ENCODE results near the gene CALML3.
"Not testable (repeated sequence)": the region's sequence is repeated elsewhere in the genome, so short reads cannot be mapped to it uniquely, and the experiment has no call there.

The CALML3 gene

DNA sequence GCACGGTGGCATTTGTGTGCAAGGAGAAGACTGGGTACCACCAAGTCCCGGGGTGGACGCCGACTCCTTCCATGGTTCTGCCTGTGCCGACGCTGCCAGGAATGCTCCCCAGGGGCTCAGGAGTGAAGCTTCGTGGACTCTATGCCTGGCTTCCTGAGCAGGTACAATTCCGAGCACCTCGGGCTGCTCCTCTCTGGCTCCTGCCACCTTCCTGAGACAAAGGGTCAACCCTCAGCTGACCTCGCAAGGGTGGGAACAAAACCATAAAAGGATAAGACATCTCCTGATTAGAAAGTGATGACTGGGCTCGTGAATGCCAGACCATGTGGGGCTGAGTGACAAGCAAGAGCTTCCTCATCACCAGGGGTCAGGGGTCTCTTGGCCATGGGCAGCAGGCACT, 31.8 kb downstream of the CALML3 start:
- TF ChIP-seq ZFX (IDR thresholded peaks at IDR 0.05), result no peak
- TF ChIP-seq, protein P1, sequence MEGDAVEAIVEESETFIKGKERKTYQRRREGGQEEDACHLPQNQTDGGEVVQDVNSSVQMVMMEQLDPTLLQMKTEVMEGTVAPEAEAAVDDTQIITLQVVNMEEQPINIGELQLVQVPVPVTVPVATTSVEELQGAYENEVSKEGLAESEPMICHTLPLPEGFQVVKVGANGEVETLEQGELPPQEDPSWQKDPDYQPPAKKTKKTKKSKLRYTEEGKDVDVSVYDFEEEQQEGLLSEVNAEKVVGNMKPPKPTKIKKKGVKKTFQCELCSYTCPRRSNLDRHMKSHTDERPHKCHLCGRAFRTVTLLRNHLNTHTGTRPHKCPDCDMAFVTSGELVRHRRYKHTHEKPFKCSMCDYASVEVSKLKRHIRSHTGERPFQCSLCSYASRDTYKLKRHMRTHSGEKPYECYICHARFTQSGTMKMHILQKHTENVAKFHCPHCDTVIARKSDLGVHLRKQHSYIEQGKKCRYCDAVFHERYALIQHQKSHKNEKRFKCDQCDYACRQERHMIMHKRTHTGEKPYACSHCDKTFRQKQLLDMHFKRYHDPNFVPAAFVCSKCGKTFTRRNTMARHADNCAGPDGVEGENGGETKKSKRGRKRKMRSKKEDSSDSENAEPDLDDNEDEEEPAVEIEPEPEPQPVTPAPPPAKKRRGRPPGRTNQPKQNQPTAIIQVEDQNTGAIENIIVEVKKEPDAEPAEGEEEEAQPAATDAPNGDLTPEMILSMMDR (conservative IDR thresholded peaks at IDR 0.05), result no peak
- H3K27ac ChIP-seq, result no peak overlapping the region

DNA sequence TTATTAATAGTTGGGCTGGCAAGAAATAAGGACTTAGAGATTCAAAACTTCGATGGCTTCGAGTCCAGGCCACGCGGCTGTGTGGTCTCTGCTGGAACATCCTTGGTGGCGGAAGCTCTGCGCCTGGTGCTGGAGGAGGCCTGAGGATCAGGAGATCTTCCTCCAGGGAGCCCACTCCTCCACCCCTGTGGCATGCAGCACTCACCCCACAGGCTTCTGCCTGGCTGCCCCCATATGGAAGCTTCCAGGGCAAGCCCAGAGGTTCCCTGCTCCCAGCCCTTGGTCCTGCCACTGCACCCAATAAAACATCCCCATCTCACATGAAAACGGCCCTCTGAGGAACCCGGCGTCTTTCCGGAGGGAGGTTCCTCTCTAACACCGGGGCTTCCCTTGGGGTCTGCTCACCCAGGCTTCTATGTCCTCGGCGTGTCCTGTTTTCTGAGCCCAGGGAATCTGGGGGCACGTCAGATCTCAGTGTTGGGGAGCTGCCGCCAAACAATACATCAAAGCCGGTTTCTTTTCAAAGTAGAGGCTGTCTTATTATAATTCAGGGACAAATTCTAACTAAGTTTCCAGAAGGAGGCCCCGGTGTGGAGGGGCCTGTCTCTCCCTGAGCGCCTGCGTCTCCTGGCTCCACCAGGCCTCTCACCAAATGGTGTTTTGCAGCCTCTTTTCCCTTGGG, 32.4 kb downstream of the CALML3 start:
- H3K27ac ChIP-seq, result no peak overlapping the region

DNA sequence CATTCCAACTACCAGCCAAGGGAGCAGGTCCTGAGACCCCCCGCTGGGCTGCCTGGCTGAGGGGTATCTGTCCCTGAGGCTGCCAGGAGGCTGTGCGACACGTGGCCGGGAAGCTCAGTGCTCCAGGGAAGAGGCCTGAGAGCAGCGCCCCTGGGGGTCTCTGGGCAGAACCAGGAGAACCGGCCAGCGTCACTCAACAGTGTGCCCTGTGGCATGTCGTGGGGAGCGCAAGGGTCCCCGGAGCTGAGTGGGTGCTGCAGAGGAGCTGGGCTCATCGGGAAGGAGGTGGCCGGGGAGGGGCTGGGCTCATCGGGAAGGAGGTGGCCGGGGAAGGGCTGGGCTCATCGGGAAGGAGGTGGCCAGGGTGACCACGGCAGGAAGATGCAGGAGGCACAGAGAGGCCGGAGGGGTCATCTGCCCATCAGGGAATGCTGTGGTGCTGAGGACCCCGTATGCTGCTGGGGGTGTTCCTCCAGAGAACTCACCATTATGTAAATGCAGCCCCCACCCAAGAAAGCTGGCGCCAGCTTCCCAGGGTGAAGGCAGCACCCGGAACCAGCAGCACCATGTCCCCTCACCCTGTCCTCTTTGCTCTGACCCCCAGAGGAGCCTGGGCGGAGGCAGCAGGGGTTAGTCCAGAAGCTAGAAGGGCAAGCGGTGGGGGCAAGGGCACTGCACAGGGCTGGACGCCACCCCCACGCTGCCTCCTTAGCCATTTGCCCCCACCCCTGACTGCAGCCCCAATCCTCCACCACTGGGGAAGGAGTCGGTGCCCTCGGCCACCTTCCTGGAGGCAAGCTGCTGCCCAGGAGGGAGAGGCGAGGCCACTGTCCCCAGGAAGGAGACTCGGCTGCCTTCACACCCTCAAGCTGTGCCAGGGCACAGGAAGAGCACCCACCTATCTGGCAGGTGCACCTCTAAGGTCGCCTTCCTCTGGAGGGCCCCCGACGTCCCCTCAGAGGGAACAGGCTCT, 33.3 kb downstream of the CALML3 start:
- TF ChIP-seq ZFX (IDR thresholded peaks at IDR 0.05), result no peak
- TF ChIP-seq, protein P1 (conservative IDR thresholded peaks at IDR 0.05), result no peak
- H3K27ac ChIP-seq, result no peak overlapping the region

More for the DNA sequence above, 32.4 kb downstream of the CALML3 start:
- TF ChIP-seq, protein P1 (conservative IDR thresholded peaks at IDR 0.05), result no peak
- TF ChIP-seq ZFX (IDR thresholded peaks at IDR 0.05), result no peak

DNA sequence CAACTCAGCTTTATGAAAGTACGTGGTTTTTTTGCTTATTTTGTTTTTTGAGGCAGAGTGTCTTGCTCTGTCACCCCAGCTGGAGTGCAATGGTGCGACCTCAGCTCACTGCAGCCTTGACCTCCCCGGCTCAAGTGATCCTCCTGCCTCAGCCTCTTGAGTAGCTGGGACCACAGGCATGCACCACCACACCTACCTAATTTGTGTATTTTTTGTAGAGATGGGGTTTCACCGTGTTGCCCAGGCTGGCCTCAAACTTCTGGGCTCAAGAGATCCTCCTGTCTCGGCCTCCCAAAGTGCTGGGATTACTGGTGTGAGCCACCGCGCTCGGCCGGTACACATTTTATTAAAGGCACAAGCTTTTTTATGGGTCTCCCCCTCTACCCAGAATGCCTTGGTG, 34.3 kb downstream of the CALML3 start:
- H3K27ac ChIP-seq, result not testable (repeated sequence)

DNA sequence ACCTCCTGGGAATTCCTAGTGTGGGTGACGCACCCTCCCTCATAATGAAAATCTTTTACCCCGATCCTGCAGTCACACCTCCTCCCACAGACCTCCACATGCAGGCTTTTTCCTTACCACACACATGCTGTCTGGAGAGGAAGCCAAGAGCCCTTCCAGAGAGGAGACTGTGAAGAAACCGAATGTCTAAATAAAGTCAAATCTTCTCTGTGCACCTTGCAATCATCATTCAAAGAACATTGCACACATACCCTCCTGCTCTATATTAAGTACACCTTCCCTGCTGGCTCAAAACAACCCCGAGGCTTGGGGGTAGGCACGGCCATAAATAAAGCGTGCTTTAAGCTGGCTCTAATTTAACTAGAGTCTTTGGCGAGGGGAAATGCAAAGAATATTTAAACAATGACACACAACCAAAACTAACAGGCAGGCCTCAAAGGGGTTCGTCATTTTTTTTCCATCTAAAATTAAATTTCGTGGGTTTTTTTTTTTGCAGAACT, 34.9 kb downstream of the CALML3 start:
- TF ChIP-seq, protein P1 (conservative IDR thresholded peaks at IDR 0.05), result no peak
- no peak for TF ChIP-seq ZFX (IDR thresholded peaks at IDR 0.05)

DNA sequence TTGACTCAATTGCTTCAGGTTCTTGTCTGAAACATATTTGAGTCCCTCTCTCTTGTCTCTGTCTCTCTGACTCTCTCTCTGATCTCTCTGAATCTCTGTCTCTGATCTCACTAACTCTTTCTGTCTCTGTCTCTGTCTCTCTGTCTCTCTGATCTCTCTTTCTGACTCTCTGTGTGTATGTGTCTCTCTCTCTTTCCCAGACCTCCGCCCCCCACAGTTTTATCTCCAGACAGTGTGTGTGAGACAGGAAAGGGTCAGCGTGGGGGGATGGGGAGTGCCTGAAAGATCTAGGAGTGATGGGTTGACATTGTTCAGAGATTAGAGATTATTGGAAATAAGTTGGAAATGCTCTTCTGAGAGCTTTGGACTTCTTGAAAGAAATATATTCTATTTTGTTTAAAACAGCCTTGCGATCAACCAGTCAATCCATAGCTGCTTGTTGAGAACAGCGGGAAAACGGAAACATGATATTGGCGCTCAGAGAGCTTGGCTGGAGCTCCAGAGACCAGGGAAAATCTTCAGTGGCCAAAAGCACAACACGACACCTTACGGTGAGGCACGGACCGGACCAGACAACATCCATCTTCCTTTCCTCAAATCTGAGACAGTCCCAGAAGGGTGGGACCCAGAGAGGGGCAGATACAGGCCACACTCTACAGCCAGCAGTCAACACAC, 35.5 kb downstream of the CALML3 start:
- TF ChIP-seq ZFX (IDR thresholded peaks at IDR 0.05), result no peak
- TF ChIP-seq, protein P1 (conservative IDR thresholded peaks at IDR 0.05), result no peak
- no peak overlapping the region for H3K27ac ChIP-seq

More for the DNA sequence above, 34.9 kb downstream of the CALML3 start:
- no peak overlapping the region for H3K27ac ChIP-seq

DNA sequence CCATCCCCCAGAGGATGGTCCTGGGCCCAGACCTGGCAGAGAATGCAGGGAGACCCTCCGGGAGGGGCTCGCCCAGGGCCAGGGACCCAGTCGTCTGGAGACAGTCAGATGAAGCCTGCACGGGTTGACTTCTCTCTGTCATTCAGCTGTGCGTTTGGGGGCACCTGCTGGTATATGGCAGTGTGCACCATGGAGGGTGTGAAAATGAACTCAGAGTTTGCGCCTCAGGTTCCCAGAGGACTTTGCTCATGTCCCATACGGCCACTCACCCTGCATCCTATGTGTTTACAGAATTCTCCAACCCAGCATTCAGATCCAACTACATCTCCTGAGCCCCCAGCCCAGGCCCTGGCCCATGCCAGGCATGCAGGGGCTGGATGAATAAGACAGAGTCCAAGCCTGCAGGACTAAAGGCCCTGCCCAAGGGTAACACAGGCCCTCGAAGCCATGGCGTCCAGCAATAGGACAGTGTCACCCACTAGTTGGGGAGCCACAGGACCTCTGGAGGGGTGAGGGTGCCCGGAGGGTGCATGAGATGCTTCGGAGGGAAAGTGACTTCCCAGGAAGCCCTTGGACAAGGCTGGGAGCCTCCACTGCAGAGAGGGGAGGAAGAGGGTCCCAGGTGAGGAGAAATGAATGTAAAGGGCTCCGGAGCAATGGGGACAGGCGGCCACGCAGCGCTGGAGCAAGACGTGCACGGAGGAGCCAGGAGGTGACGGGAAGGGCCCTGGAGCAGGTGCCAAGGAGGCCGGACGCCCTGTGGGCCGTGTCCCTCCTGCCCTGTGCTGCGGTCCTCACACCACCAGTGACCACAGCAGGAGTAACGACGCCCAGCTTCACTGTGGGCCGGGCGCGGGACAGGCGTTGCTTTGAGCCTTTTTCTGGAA, 36.3 kb downstream of the CALML3 start:
- no peak overlapping the region for H3K27ac ChIP-seq
- TF ChIP-seq, protein P1 (conservative IDR thresholded peaks at IDR 0.05), result no peak
- no peak for TF ChIP-seq ZFX (IDR thresholded peaks at IDR 0.05)
